22Rv1 (cell line): ENCODE results near the gene KCMF1.

Experiments used
- CTCF ChIP-seq: fragments of 450-650 bp; IDR thresholded peaks from 2 replicates; pipeline ENCODE4 v1.5.1; 2017; ENCODE audit warnings: mild to moderate bottlenecking
- ZFX ChIP-seq: fragments of 450-650 bp; IDR thresholded peaks from 2 replicates; pipeline ENCODE4 v1.6.1; 2017; ENCODE audit warnings: antibody characterized with exemption, borderline replicate concordance

GRCh38 chr2:85088921-85089320 is 118.0 kb downstream of the KCMF1 start:
- TF ChIP-seq CTCF (no peak), ZFX (no peak)
